Measurements from ENCODE around the gene ZC3H13. TPM values are rescaled to one million over a fixed set of nuclear protein-coding genes. Genes with fewer than 3 reads are reported as not detected.

The ZC3H13 gene
- total and polyA plus RNA-seq, 2 of the 8 experiments (the other 6 are each of a cell fraction or from before 2014, with no cell fraction given): 5.1 to 57.8 TPM

DNA sequence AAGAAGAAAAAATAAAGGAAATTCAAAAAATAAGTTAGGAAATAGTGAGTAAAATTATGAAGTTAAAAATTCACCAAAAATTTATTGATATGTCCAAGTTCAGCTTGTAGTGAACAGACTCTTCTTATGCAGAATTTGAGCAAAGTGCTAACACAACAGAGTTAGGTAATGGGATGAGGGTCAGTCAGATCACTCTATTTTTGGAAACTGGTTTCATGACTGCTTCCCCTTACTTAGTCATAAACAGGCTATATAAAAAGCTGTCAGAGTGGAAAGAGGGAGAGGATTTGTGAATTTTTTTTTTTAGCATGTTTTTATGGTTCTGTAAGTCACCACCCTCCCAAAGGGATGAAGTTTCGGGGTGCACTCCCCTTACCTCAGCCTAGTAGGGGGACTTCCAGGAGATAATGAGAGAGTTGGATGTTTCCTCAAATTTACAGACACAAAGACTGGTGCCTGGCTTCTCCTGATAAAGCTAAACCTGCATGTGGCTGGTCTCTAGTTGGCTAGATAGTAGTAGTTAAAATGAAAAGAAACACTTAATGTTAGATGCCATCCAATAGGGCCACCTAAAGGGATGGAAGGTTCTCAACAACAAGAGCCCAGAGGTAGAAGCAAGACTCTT is 47.8 kb upstream of the ZC3H13 start (continued):
- TF ChIP-seq POU5F1 (IDR thresholded peaks at IDR 0.05; ENCODE audit: low read depth, low read length) (no peak), CTBP2 (IDR thresholded peaks at IDR 0.05; ENCODE audit: borderline replicate concordance, insufficient read depth, insufficient read length, low read length) (no peak), SP4 (IDR thresholded peaks at IDR 0.05; ENCODE audit: low read length) (no peak), TCF12 (IDR thresholded peaks at IDR 0.05; ENCODE audit: low read depth, low read length) (no peak), GTF2F1 (IDR thresholded peaks at IDR 0.05; ENCODE audit: borderline replicate concordance, low read depth, low read length) (no peak), NRF1 (IDR thresholded peaks at IDR 0.05; ENCODE audit: low read depth, low read length) (no peak), GABPA (IDR thresholded peaks at IDR 0.05; ENCODE audit: borderline replicate concordance, insufficient read depth, low read length) (no peak)
- TF ChIP-seq, protein P1, sequence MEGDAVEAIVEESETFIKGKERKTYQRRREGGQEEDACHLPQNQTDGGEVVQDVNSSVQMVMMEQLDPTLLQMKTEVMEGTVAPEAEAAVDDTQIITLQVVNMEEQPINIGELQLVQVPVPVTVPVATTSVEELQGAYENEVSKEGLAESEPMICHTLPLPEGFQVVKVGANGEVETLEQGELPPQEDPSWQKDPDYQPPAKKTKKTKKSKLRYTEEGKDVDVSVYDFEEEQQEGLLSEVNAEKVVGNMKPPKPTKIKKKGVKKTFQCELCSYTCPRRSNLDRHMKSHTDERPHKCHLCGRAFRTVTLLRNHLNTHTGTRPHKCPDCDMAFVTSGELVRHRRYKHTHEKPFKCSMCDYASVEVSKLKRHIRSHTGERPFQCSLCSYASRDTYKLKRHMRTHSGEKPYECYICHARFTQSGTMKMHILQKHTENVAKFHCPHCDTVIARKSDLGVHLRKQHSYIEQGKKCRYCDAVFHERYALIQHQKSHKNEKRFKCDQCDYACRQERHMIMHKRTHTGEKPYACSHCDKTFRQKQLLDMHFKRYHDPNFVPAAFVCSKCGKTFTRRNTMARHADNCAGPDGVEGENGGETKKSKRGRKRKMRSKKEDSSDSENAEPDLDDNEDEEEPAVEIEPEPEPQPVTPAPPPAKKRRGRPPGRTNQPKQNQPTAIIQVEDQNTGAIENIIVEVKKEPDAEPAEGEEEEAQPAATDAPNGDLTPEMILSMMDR (IDR thresholded peaks at IDR 0.05; ENCODE audit: control extremely low read depth in 1 of 3, insufficient read depth in 1 of 3, low read depth in 1 of 3, low read length in 3 of 3): no peak

Measured in H1 (cell line).